ENCODE results near the gene TAMALIN. TPM values are rescaled to one million over a fixed set of nuclear protein-coding genes. Genes with fewer than 3 reads are reported as not detected.

TAMALIN gene
- total RNA-seq, 1 experiment from 2014 or later = 1.4 TPM

GRCh38 chr12:52054833-52055730, 48.3 kb downstream of the TAMALIN start:
- Histone ChIP-seq H3K9me3 (no peaks in the 10 kb centered on the region), H3K27me3 (no peaks in the 10 kb centered on the region), H3K36me3 (peaks cover 2% of the 10 kb centered on the region; the same call in 1 of the 2 replicates), H3K4me3 (no peak overlapping the region)
- DNase-seq = no peak

- DNase-seq = no peak
- H3K9me3 ChIP-seq = no peaks in the 10 kb centered on the region
- no peaks in the 10 kb centered on the region for H3K27me3 ChIP-seq
- no peak overlapping the region for H3K4me3 ChIP-seq
- peaks cover 2% of the 10 kb centered on the region; the same call in 1 of the 2 replicates for H3K36me3 ChIP-seq
Observed at GRCh38 chr12:52055731-52056711, 49.3 kb downstream of the TAMALIN start.

- peak; percentile 68 for DNase-seq
- no peaks in the 10 kb centered on the region for H3K9me3 ChIP-seq
- H3K36me3 ChIP-seq = peaks cover 2% of the 10 kb centered on the region; the same call in 1 of the 2 replicates
- no peak overlapping the region for H3K4me3 ChIP-seq
- no peaks in the 10 kb centered on the region for H3K27me3 ChIP-seq
Observed at GRCh38 chr12:52056801-52057637, 50.3 kb downstream of the TAMALIN start.

- H3K9me3 ChIP-seq = no peaks in the 10 kb centered on the region
- no peak overlapping the region for H3K4me3 ChIP-seq
- peaks cover 2% of the 10 kb centered on the region; the same call in 1 of the 2 replicates for H3K36me3 ChIP-seq
- no peaks in the 10 kb centered on the region for H3K27me3 ChIP-seq
- no peak for DNase-seq
Observed at GRCh38 chr12:52057638-52058576, 51.2 kb downstream of the TAMALIN start.

GRCh38 chr12:52058631-52059361, 52.0 kb downstream of the TAMALIN start:
- no peak for DNase-seq
- Histone ChIP-seq H3K9me3 (no peaks in the 10 kb centered on the region), H3K4me3 (no peak overlapping the region), H3K36me3 (peaks cover 2% of the 10 kb centered on the region; the same call in 1 of the 2 replicates), H3K27me3 (no peaks in the 10 kb centered on the region)

GRCh38 chr12:52059582-52060497, 53.1 kb downstream of the TAMALIN start:
- H3K9me3 ChIP-seq = no peaks in the 10 kb centered on the region
- DNase-seq = no peak
- peaks cover 2% of the 10 kb centered on the region; the same call in 1 of the 2 replicates for H3K36me3 ChIP-seq
- no peak overlapping the region for H3K4me3 ChIP-seq
- no peaks in the 10 kb centered on the region for H3K27me3 ChIP-seq

GRCh38 chr12:52060498-52061177, 53.9 kb downstream of the TAMALIN start:
- no peak overlapping the region for H3K4me3 ChIP-seq
- 0 out of 2 replicates have a peak, but pooled peaks cover 2% of the 10 kb centered on the region for H3K36me3 ChIP-seq
- no peak for DNase-seq
- no peaks in the 10 kb centered on the region for H3K27me3 ChIP-seq
- no peaks in the 10 kb centered on the region for H3K9me3 ChIP-seq

GRCh38 chr12:52061470-52062166, 54.9 kb downstream of the TAMALIN start:
- DNase-seq = no peak
- Histone ChIP-seq H3K27me3 (no peaks in the 10 kb centered on the region), H3K4me3 (no peak overlapping the region), H3K36me3 (0 out of 2 replicates have a peak, but pooled peaks cover 2% of the 10 kb centered on the region), H3K9me3 (no peaks in the 10 kb centered on the region)

- no peak for DNase-seq
- H3K4me3 ChIP-seq = no peak overlapping the region
- no peaks in the 10 kb centered on the region for H3K9me3 ChIP-seq
- H3K27me3 ChIP-seq = no peaks in the 10 kb centered on the region
- no peaks in the 10 kb centered on the region for H3K36me3 ChIP-seq
Observed at GRCh38 chr12:52062167-52063081, 55.7 kb downstream of the TAMALIN start.

- peak; percentile 50 for DNase-seq
- Histone ChIP-seq H3K27me3 (no peaks in the 10 kb centered on the region), H3K4me3 (no peak overlapping the region), H3K9me3 (no peaks in the 10 kb centered on the region), H3K36me3 (no peaks in the 10 kb centered on the region)
Observed at GRCh38 chr12:52063082-52063924, 56.6 kb downstream of the TAMALIN start.

GRCh38 chr12:52063981-52064649, 57.4 kb downstream of the TAMALIN start:
- no peaks in the 10 kb centered on the region for H3K36me3 ChIP-seq
- no peaks in the 10 kb centered on the region; the same call in 1 of the 2 replicates for H3K9me3 ChIP-seq
- H3K4me3 ChIP-seq = no peak overlapping the region
- no peaks in the 10 kb centered on the region for H3K27me3 ChIP-seq
- DNase-seq = peak; percentile 58

All from MG63 (cell line).